ENCODE data around the gene DNAH17. TPM values are rescaled to one million over a fixed set of nuclear protein-coding genes. Genes with fewer than 3 reads are reported as not detected.

DNAH17 gene
- total RNA-seq, 2 experiments from 2014 or later, result 0.26 to 0.33 TPM

GRCh38 chr17:78449983-78450595, 127.1 kb downstream of the DNAH17 start:
- no peak for DNase-seq
- Mint-ChIP-seq H3K9me3 (no peaks in the 10 kb centered on the region), H3K36me3 (no peaks in the 10 kb centered on the region), H3K27ac (no peak overlapping the region), H3K4me3 (no peak overlapping the region), H3K27me3 (no peaks in the 10 kb centered on the region), H3K4me1 (peaks cover 2% of the 10 kb centered on the region)

GRCh38 chr17:78448356-78448993, 128.7 kb downstream of the DNAH17 start:
- no peak for DNase-seq
- no peaks in the 10 kb centered on the region for H3K9me3 Mint-ChIP-seq
- peaks cover 2% of the 10 kb centered on the region for H3K4me1 Mint-ChIP-seq
- H3K4me3 Mint-ChIP-seq, result no peak overlapping the region
- no peaks in the 10 kb centered on the region for H3K27me3 Mint-ChIP-seq
- H3K36me3 Mint-ChIP-seq, result no peaks in the 10 kb centered on the region
- H3K27ac Mint-ChIP-seq, result no peak overlapping the region

- no peak overlapping the region for H3K27ac Mint-ChIP-seq
- H3K9me3 Mint-ChIP-seq, result no peaks in the 10 kb centered on the region
- peaks cover 2% of the 10 kb centered on the region for H3K4me1 Mint-ChIP-seq
- no peak for DNase-seq
- no peaks in the 10 kb centered on the region for H3K36me3 Mint-ChIP-seq
- H3K27me3 Mint-ChIP-seq, result no peaks in the 10 kb centered on the region
- no peak overlapping the region for H3K4me3 Mint-ChIP-seq
These were observed 130.4 kb downstream of the DNAH17 start for GRCh38 chr17:78446833-78447232.

- Mint-ChIP-seq H3K27ac (no peak overlapping the region), H3K4me3 (no peak overlapping the region), H3K4me1 (no peaks in the 10 kb centered on the region), H3K36me3 (no peaks in the 10 kb centered on the region), H3K27me3 (no peaks in the 10 kb centered on the region), H3K9me3 (no peaks in the 10 kb centered on the region)
- DNase-seq, result no peak
These were observed 132.8 kb downstream of the DNAH17 start for GRCh38 chr17:78444392-78444791.

GRCh38 chr17:78442648-78443218, 134.5 kb downstream of the DNAH17 start:
- Mint-ChIP-seq H3K4me3 (no peak overlapping the region), H3K36me3 (no peaks in the 10 kb centered on the region), H3K4me1 (no peaks in the 10 kb centered on the region), H3K27me3 (no peaks in the 10 kb centered on the region), H3K27ac (no peak overlapping the region), H3K9me3 (peaks cover 2% of the 10 kb centered on the region)
- no peak for DNase-seq

- H3K4me3 Mint-ChIP-seq, result no peak overlapping the region
- no peaks in the 10 kb centered on the region for H3K27me3 Mint-ChIP-seq
- H3K36me3 Mint-ChIP-seq, result no peaks in the 10 kb centered on the region
- H3K27ac Mint-ChIP-seq, result no peak overlapping the region
- DNase-seq, result no peak
- no peaks in the 10 kb centered on the region for H3K4me1 Mint-ChIP-seq
- H3K9me3 Mint-ChIP-seq, result peaks cover 2% of the 10 kb centered on the region
These were observed 135.8 kb downstream of the DNAH17 start for GRCh38 chr17:78441271-78441971.

GRCh38 chr17:78438694-78439325, 138.4 kb downstream of the DNAH17 start:
- H3K27me3 Mint-ChIP-seq, result no peaks in the 10 kb centered on the region
- DNase-seq, result no peak
- H3K9me3 Mint-ChIP-seq, result peaks cover 2% of the 10 kb centered on the region
- H3K4me1 Mint-ChIP-seq, result no peaks in the 10 kb centered on the region
- H3K36me3 Mint-ChIP-seq, result no peaks in the 10 kb centered on the region
- no peak overlapping the region for H3K27ac Mint-ChIP-seq
- no peak overlapping the region for H3K4me3 Mint-ChIP-seq

- H3K4me1 Mint-ChIP-seq, result no peaks in the 10 kb centered on the region
- H3K4me3 Mint-ChIP-seq, result no peak overlapping the region
- no peaks in the 10 kb centered on the region for H3K36me3 Mint-ChIP-seq
- no peak overlapping the region for H3K27ac Mint-ChIP-seq
- DNase-seq, result no peak
- H3K27me3 Mint-ChIP-seq, result no peaks in the 10 kb centered on the region
- peaks cover 2% of the 10 kb centered on the region for H3K9me3 Mint-ChIP-seq
These were observed 138.9 kb downstream of the DNAH17 start for GRCh38 chr17:78438271-78438691.

- peaks cover 2% of the 10 kb centered on the region for H3K9me3 Mint-ChIP-seq
- no peak overlapping the region for H3K4me3 Mint-ChIP-seq
- no peak for DNase-seq
- H3K4me1 Mint-ChIP-seq, result no peaks in the 10 kb centered on the region
- no peaks in the 10 kb centered on the region for H3K27me3 Mint-ChIP-seq
- no peak overlapping the region for H3K27ac Mint-ChIP-seq
- H3K36me3 Mint-ChIP-seq, result no peaks in the 10 kb centered on the region
These were observed 139.6 kb downstream of the DNAH17 start for GRCh38 chr17:78437508-78438169.

GRCh38 chr17:78435330-78436005, 141.7 kb downstream of the DNAH17 start:
- Mint-ChIP-seq H3K4me3 (no peak overlapping the region), H3K4me1 (peaks cover 1% of the 10 kb centered on the region), H3K36me3 (no peaks in the 10 kb centered on the region), H3K27ac (no peak overlapping the region), H3K9me3 (peaks cover 2% of the 10 kb centered on the region), H3K27me3 (no peaks in the 10 kb centered on the region)
- DNase-seq, result no peak

- peaks cover 2% of the 10 kb centered on the region for H3K9me3 Mint-ChIP-seq
- DNase-seq, result no peak
- H3K27me3 Mint-ChIP-seq, result no peaks in the 10 kb centered on the region
- no peak overlapping the region for H3K4me3 Mint-ChIP-seq
- peaks cover 4% of the 10 kb centered on the region for H3K36me3 Mint-ChIP-seq
- H3K27ac Mint-ChIP-seq, result no peak overlapping the region
- H3K4me1 Mint-ChIP-seq, result peaks cover 1% of the 10 kb centered on the region
These were observed 142.5 kb downstream of the DNAH17 start for GRCh38 chr17:78434455-78435329.

- no peak overlapping the region for H3K27ac Mint-ChIP-seq
These were observed 143.3 kb downstream of the DNAH17 start for GRCh38 chr17:78433780-78434335.

GRCh38 chr17:78433013-78433727, 144.0 kb downstream of the DNAH17 start:
- no peak overlapping the region for H3K4me3 Mint-ChIP-seq
- no peak for DNase-seq
- H3K36me3 Mint-ChIP-seq, result peaks cover 4% of the 10 kb centered on the region
- peaks cover 2% of the 10 kb centered on the region for H3K9me3 Mint-ChIP-seq
- H3K4me1 Mint-ChIP-seq, result peaks cover 1% of the 10 kb centered on the region
- H3K27ac Mint-ChIP-seq, result no peak overlapping the region
- H3K27me3 Mint-ChIP-seq, result no peaks in the 10 kb centered on the region

More at GRCh38 chr17:78433780-78434335, 143.3 kb downstream of the DNAH17 start:
- H3K4me3 Mint-ChIP-seq, result no peak overlapping the region
- H3K36me3 Mint-ChIP-seq, result peaks cover 4% of the 10 kb centered on the region
- peaks cover 2% of the 10 kb centered on the region for H3K9me3 Mint-ChIP-seq
- no peaks in the 10 kb centered on the region for H3K27me3 Mint-ChIP-seq
- peaks cover 1% of the 10 kb centered on the region for H3K4me1 Mint-ChIP-seq
- DNase-seq, result no peak
